IMR-90 (cell line): ENCODE measurements around the gene CDKL1. TPM values are rescaled to one million over a fixed set of nuclear protein-coding genes. Genes with fewer than 3 reads are reported as not detected.

Source experiments
- ATAC-seq: fragments of 200-7000 bp; cut with Tn5 transposase; 2 replicates; pipeline ENCODE4 v1.9.1; 2020; ENCODE audit warnings: low read depth, mild to moderate bottlenecking, moderate library complexity
- BruUV-seq: library from RNA; stranded (reverse); fragments of 400-500 nt; replicated peaks from 2 replicates; lab custom pipeline; 2021; lab: Mats Ljungman, UMichigan
- CTCF ChIA-PET: fragments of 300-600 bp; formaldehyde crosslinking; extraction: SDS; loops from one replicate; lab custom pipeline; 2021; ENCODE audit warnings: antibody characterized with exemption; lab: Yijun Ruan, JAX
- POLR2A ChIA-PET: fragments of 300-600 bp; sonication (Branson Sonifier 250); formaldehyde crosslinking; loops from one replicate; lab custom pipeline; 2022; ENCODE audit warnings: antibody characterized with exemption; ENCODE audit not compliant: unreplicated experiment; lab: Charles Lee
- DNase-seq: peaks from one replicate; pipeline ENCODE4 v3.0.0; 2013
- H2AFZ ChIP-seq: replicated peaks from 2 replicates; pipeline ENCODE3; 2013; ENCODE audit warnings: low read length, mild to moderate bottlenecking; ENCODE audit not compliant: poor library complexity
- H2AK5ac ChIP-seq: 2 replicates; pipeline ENCODE4 v1.6.1; 2013; ENCODE audit warnings: low read depth, low read length, inconsistent platforms
- H2AK9ac ChIP-seq: replicated peaks from 2 replicates; pipeline ENCODE3; 2013; ENCODE audit warnings: mild to moderate bottlenecking, low read depth, low read length, moderate library complexity; ENCODE audit not compliant: poor library complexity
- H2BK120ac ChIP-seq: 2 replicates; pipeline ENCODE4 v1.6.1; 2013; ENCODE audit warnings: low read depth, low read length, inconsistent platforms
- H2BK15ac ChIP-seq: 3 replicates; pipeline ENCODE4 v1.6.1; 2013; ENCODE audit warnings: low read depth, low read length, inconsistent platforms
- H2BK20ac ChIP-seq: 2 replicates; pipeline ENCODE4 v1.6.1; 2013; ENCODE audit warnings: low read depth, mild to moderate bottlenecking, inconsistent platforms, low read length, moderate library complexity
- H2BK5ac ChIP-seq: 2 replicates; pipeline ENCODE4 v1.6.1; 2013; ENCODE audit warnings: mild to moderate bottlenecking, low read depth, low read length, inconsistent platforms; ENCODE audit not compliant: poor library complexity, severe bottlenecking
- H3K14ac ChIP-seq: replicated peaks from 2 replicates; pipeline ENCODE4 v1.6.1; 2013; ENCODE audit warnings: low read depth, low read length, inconsistent platforms
- H3K18ac ChIP-seq: 2 replicates; pipeline ENCODE4 v1.6.1; 2013; ENCODE audit warnings: low read depth, low read length, control low read depth
- H3K23ac ChIP-seq: 2 replicates; pipeline ENCODE4 v1.6.1; 2013; ENCODE audit warnings: low read depth, low read length, inconsistent platforms
- H3K27ac ChIP-seq: 2 replicates; pipeline ENCODE4 v1.5.1; 2013; ENCODE audit warnings: mild to moderate bottlenecking, control low read depth, low read length; ENCODE audit not compliant: insufficient read depth
- H3K27me3 ChIP-seq: 2 replicates; pipeline ENCODE4 v1.6.1; 2013; ENCODE audit warnings: low read length; ENCODE audit not compliant: control insufficient read depth, insufficient read depth
- H3K36me3 ChIP-seq: 2 replicates; pipeline ENCODE4 v1.6.1; 2013; ENCODE audit warnings: low read length, mixed read lengths; ENCODE audit not compliant: control insufficient read depth, insufficient read depth
- H3K4ac ChIP-seq: 2 replicates; pipeline ENCODE4 v1.6.1; 2013; ENCODE audit warnings: low read depth, low read length, inconsistent platforms
- H3K4me1 ChIP-seq: 2 replicates; pipeline ENCODE4 v1.6.1; 2013; ENCODE audit warnings: low read length, mixed read lengths; ENCODE audit not compliant: control insufficient read depth, insufficient read depth
- H3K4me2 ChIP-seq: 2 replicates; pipeline ENCODE4 v1.6.1; 2013; ENCODE audit warnings: low read depth, mild to moderate bottlenecking, control low read depth, low read length, moderate library complexity
- H3K4me3 ChIP-seq: 2 replicates; pipeline ENCODE4 v1.5.1; 2013; ENCODE audit warnings: low read depth, mild to moderate bottlenecking, control low read depth, low read length, moderate library complexity; ENCODE audit not compliant: insufficient read depth
- H3K56ac ChIP-seq: 2 replicates; pipeline ENCODE4 v1.6.1; 2013; ENCODE audit warnings: low read length, inconsistent platforms; ENCODE audit not compliant: insufficient read depth; ENCODE audit errors: extremely low read depth
- H3K79me1 ChIP-seq, 2 experiments: 2 replicates each; pipeline ENCODE4 v1.6.1; 2013; ENCODE audit warnings: low read length in 2 of 2, inconsistent platforms in 1 of 2, low read depth in 1 of 2
- H3K9ac ChIP-seq: 2 replicates; pipeline ENCODE4 v1.6.1; 2013; ENCODE audit warnings: low read depth, low read length, control low read depth
- H3K9me1 ChIP-seq: 2 replicates; pipeline ENCODE4 v1.6.1; 2013; ENCODE audit warnings: low read length, inconsistent platforms; ENCODE audit not compliant: insufficient read depth
- H3K9me3 ChIP-seq: 2 replicates; pipeline ENCODE4 v1.6.1; 2013; ENCODE audit warnings: low read length; ENCODE audit not compliant: control insufficient read depth, insufficient read depth
- H4K20me1 ChIP-seq: 2 replicates; pipeline ENCODE4 v1.6.1; 2013; ENCODE audit warnings: low read length, inconsistent platforms; ENCODE audit not compliant: insufficient read depth
- H4K5ac ChIP-seq: 2 replicates; pipeline ENCODE4 v1.6.1; 2013; ENCODE audit warnings: mild to moderate bottlenecking, low read depth, low read length, control low read depth
- H4K8ac ChIP-seq, 2 experiments: 2 replicates each; pipeline ENCODE4 v1.6.1; 2013; ENCODE audit warnings: low read depth in 2 of 2, low read length in 2 of 2, control low read depth in 1 of 2, inconsistent platforms in 1 of 2
- H4K91ac ChIP-seq: 2 replicates; pipeline ENCODE4 v1.6.1; 2013; ENCODE audit warnings: low read depth, low read length, inconsistent platforms; ENCODE audit not compliant: insufficient read depth
- CHD1 ChIP-seq: IDR thresholded peaks from 2 replicates; pipeline ENCODE4 v1.6.1; 2012; ENCODE audit warnings: low read depth, low read length, improper control_type of control experiment
- MAFK ChIP-seq: IDR thresholded peaks from 2 replicates; pipeline ENCODE4 v1.6.1; 2012; ENCODE audit warnings: low read depth, low read length, improper control_type of control experiment
- NFE2L2 ChIP-seq: fragments of 150-350 bp; IDR thresholded peaks from 2 replicates; pipeline ENCODE4 v1.6.1; 2016; ENCODE audit warnings: low read depth, mild to moderate bottlenecking, low read length
- POLR2A ChIP-seq: IDR thresholded peaks from 2 replicates; pipeline ENCODE4 v1.6.1; 2012; ENCODE audit warnings: mild to moderate bottlenecking, low read depth, low read length
- WGBS, 2 experiments: methylation state at CpG; one replicate each; pipeline versions ENCODE4 v1.1.5 to v1.1.7; 2013; ENCODE audit warnings: missing lambda C conversion rate in 2 of 2; ENCODE audit not compliant: insufficient read length in 1 of 2; ENCODE audit errors: extremely low coverage in 2 of 2; 5-methylcytosine and 5-hydroxymethylcytosine counted together
- dilution Hi-C: fragments of 300-500 bp; cut with HindIII; formaldehyde crosslinking; loops from one replicate; pipeline ENCODE4 v1.14.3; 2018; ENCODE audit warnings: low sequenced_read_pairs; ENCODE audit not compliant: unreplicated experiment
- in situ Hi-C: fragments of 300-500 bp; cut with MboI; formaldehyde crosslinking; loops from 3 replicates; pipeline ENCODE4 v1.14.3; 2019; ENCODE audit warnings: low sequenced_read_pairs, inconsistent platforms, mixed read lengths
- intact Hi-C: fragments of 100-400 bp; cut with micrococcal nuclease; formaldehyde crosslinking; loops from 2 replicates; pipeline ENCODE4 v1.10.0; 2022
- polyA plus RNA-seq, 3 experiments: library from polyadenylated mRNA; depleted of rRNA; stranded (reverse); fragments of >200 nt; gene quantifications; 2 replicates each; pipeline ENCODE4 v1.2.3, GENCODE V29; 2012; ENCODE audit warnings: low replicate concordance in 1 of 3
- total RNA-seq: library from RNA; depleted of rRNA; stranded (reverse); fragments of >200 nt; gene quantifications from 2 replicates; pipeline ENCODE4 v1.2.3, GENCODE V29; 2012
- TF ChIP-seq, protein P1 (sequence below): conservative IDR thresholded peaks from 2 replicates; pipeline ENCODE4 v1.5.1; 2012; ENCODE audit warnings: mild to moderate bottlenecking, low read depth, low read length, improper control_type of control experiment
- TF ChIP-seq, protein P2 (sequence below): fragments of 150-350 bp; IDR thresholded peaks from 2 replicates; pipeline ENCODE4 v1.6.1; 2016; ENCODE audit warnings: low read depth, mild to moderate bottlenecking, low read length, moderate library complexity, borderline replicate concordance

Gene CDKL1
- total and polyA plus RNA-seq, 2 of the 4 experiments (the other 2 are of a cell fraction), result 1.9 to 3.8 TPM

DNA sequence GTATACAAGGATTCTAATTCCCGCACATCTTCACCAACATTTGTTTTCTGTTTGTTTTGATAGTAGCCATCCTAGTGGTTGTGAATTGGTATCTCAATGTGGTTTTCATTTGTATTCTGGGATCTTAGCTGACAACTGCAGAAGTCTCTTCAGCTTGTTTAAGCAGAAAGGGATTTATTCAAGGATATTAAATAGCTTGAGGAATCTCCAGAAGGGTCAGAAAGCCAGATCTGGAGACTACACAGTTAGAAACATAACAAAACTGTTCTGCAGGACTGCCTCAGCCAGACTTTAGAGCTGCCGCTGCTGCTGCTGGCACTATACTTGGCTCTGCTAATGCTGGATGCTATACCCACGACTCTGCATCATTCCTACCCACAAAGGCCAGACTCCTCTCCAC, 13.4 kb upstream of the CDKL1 start:
- Histone ChIP-seq H3K9ac (no peak overlapping the region), H3K18ac (peak overlapping the region; percentile 22; the same call in 1 of the 2 replicates), H3K4me3 (no peak overlapping the region), H2BK5ac (peak overlapping the region; percentile 13), H3K36me3 (no peaks in the 10 kb centered on the region; the same call in 1 of the 2 replicates), H3K79me1 (no peaks in the 10 kb centered on the region), H3K23ac (no peak overlapping the region), H2AK9ac (no peak overlapping the region), H4K5ac (no peak overlapping the region; the same call in 1 of the 2 replicates), H3K9me3 (no peaks in the 10 kb centered on the region), H2AFZ (no peak overlapping the region), H3K4me1 (peaks cover 6% of the 10 kb centered on the region), H4K20me1 (no peaks in the 10 kb centered on the region), H3K14ac (no peak overlapping the region), H3K4ac (peak overlapping the region; percentile 17; the same call in 1 of the 2 replicates), H4K8ac (no peak overlapping the region), H2BK120ac (peak overlapping the region; percentile 6; the same call in 1 of the 2 replicates), H3K4me2 (no peak overlapping the region), H3K56ac (no peak overlapping the region), H2AK5ac (peak overlapping the region; percentile 75; the same call in 1 of the 2 replicates), H3K27ac (peak overlapping the region; percentile 60; the same call in 1 of the 2 replicates), H2BK15ac (peak overlapping the region; percentile 37; the same call in 1 of the 3 replicates), H3K27me3 (no peaks in the 10 kb centered on the region), H4K91ac (peak overlapping the region; percentile 21; the same call in 1 of the 2 replicates), H3K9me1 (peaks cover 3% of the 10 kb centered on the region; the same call in 1 of the 2 replicates), H2BK20ac (no peak overlapping the region)
- no CpG with 5 or more reads among the region's 3 CpGs for WGBS, 2 experiments
- POLR2A ChIA-PET, result interaction anchor here (0.6 kb wide), 1 partner anchor 92 kb away, joined by 5 read pairs; no protein-coding TSS in a partner anchor
- DNase-seq (no peak), ATAC-seq (no peak)
- in situ Hi-C loops (no loop called here), intact Hi-C loops (no loop called here), dilution Hi-C loops (no loop called here)
- CTCF ChIA-PET, result no interaction called here
- BruUV-seq, result no TSS peak
- TF ChIP-seq CHD1, result no peak
- no peak for TF ChIP-seq MAFK
- TF ChIP-seq, protein P1, sequence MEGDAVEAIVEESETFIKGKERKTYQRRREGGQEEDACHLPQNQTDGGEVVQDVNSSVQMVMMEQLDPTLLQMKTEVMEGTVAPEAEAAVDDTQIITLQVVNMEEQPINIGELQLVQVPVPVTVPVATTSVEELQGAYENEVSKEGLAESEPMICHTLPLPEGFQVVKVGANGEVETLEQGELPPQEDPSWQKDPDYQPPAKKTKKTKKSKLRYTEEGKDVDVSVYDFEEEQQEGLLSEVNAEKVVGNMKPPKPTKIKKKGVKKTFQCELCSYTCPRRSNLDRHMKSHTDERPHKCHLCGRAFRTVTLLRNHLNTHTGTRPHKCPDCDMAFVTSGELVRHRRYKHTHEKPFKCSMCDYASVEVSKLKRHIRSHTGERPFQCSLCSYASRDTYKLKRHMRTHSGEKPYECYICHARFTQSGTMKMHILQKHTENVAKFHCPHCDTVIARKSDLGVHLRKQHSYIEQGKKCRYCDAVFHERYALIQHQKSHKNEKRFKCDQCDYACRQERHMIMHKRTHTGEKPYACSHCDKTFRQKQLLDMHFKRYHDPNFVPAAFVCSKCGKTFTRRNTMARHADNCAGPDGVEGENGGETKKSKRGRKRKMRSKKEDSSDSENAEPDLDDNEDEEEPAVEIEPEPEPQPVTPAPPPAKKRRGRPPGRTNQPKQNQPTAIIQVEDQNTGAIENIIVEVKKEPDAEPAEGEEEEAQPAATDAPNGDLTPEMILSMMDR, result no peak
- TF ChIP-seq POLR2A, result no peak
- TF ChIP-seq, protein P2, sequence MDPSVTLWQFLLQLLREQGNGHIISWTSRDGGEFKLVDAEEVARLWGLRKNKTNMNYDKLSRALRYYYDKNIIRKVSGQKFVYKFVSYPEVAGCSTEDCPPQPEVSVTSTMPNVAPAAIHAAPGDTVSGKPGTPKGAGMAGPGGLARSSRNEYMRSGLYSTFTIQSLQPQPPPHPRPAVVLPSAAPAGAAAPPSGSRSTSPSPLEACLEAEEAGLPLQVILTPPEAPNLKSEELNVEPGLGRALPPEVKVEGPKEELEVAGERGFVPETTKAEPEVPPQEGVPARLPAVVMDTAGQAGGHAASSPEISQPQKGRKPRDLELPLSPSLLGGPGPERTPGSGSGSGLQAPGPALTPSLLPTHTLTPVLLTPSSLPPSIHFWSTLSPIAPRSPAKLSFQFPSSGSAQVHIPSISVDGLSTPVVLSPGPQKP, result no peak
- TF ChIP-seq NFE2L2, result no peak
